Stimulated activated CD4-positive, alpha-beta T cell treated with anti-CD3 and anti-CD28 coated beads, Interleukin-15, amount 100 ng/mL, for 1 hour (primary cell): Measurements from ENCODE around the gene LPIN1.

Source experiments
- DNase-seq, 2 donors: peaks; one replicate each; pipeline ENCODE4 v3.0.0-alpha.2; 2020; ENCODE audit warnings: low read depth in 1 of 2, low spot score in 1 of 2

LPIN1 gene

GRCh38 chr2:11864724-11865123 is 118.3 kb downstream of the LPIN1 start:
- DNase-seq: no peak

- DNase-seq: no peak
These were observed 118.9 kb downstream of the LPIN1 start for GRCh38 chr2:11865378-11865777.

GRCh38 chr2:11865805-11866204 is 119.4 kb downstream of the LPIN1 start:
- no peak for DNase-seq

GRCh38 chr2:11866358-11867335 is 120.2 kb downstream of the LPIN1 start:
- no peak for DNase-seq

- no peak for DNase-seq
These were observed 121.5 kb downstream of the LPIN1 start for GRCh38 chr2:11867926-11868325.

- DNase-seq: no peak
These were observed 123.1 kb downstream of the LPIN1 start for GRCh38 chr2:11869391-11869991.

GRCh38 chr2:11870064-11870463 is 123.6 kb downstream of the LPIN1 start:
- no peak for DNase-seq

GRCh38 chr2:11870584-11870983 is 124.2 kb downstream of the LPIN1 start:
- DNase-seq: no peak

GRCh38 chr2:11871421-11871820 is 125.0 kb downstream of the LPIN1 start:
- no peak for DNase-seq

GRCh38 chr2:11872247-11872947 is 126.0 kb downstream of the LPIN1 start:
- no peak for DNase-seq

- DNase-seq: no peak
These were observed 126.5 kb downstream of the LPIN1 start for GRCh38 chr2:11872948-11873269.

- DNase-seq: no peak
These were observed 127.1 kb downstream of the LPIN1 start for GRCh38 chr2:11873356-11874154.

- no peak for DNase-seq
These were observed 128.4 kb downstream of the LPIN1 start for GRCh38 chr2:11874861-11875260.

- DNase-seq: no peak
These were observed 129.0 kb downstream of the LPIN1 start for GRCh38 chr2:11875481-11875880.

GRCh38 chr2:11876436-11876835 is 130.0 kb downstream of the LPIN1 start:
- DNase-seq: no peak

GRCh38 chr2:11876889-11877288 is 130.5 kb downstream of the LPIN1 start:
- no peak for DNase-seq
